ENCODE data around the gene UST.

DNA sequence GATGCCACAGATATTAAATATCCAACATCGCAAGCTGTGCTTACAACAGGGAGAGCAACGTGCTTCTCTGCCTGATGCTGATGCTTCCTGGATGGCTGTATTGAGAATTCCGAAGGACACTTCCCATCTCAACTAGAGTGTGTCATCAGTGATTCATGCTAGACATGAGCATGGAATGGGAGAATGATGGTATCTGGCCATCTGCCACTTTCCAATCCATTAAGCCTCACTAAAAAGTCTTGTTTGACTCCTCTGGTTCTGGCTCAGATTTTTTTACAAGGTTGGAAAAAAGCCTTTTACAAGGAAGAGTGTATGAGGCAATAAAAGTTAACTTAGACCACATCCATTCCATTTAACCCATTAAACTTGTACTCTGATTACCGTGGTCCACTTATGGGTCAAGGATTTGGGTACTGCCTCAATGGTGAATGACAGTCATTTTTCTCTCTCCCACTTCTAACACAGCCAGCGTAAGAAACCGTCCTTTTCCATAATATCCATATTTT is 265.3 kb downstream of the UST start:
- TF ChIP-seq, protein P1, sequence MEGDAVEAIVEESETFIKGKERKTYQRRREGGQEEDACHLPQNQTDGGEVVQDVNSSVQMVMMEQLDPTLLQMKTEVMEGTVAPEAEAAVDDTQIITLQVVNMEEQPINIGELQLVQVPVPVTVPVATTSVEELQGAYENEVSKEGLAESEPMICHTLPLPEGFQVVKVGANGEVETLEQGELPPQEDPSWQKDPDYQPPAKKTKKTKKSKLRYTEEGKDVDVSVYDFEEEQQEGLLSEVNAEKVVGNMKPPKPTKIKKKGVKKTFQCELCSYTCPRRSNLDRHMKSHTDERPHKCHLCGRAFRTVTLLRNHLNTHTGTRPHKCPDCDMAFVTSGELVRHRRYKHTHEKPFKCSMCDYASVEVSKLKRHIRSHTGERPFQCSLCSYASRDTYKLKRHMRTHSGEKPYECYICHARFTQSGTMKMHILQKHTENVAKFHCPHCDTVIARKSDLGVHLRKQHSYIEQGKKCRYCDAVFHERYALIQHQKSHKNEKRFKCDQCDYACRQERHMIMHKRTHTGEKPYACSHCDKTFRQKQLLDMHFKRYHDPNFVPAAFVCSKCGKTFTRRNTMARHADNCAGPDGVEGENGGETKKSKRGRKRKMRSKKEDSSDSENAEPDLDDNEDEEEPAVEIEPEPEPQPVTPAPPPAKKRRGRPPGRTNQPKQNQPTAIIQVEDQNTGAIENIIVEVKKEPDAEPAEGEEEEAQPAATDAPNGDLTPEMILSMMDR (conservative IDR thresholded peaks at IDR 0.05; ENCODE audit: low read length), result no peak
- TF ChIP-seq EZH2phosphoT487 (IDR thresholded peaks at IDR 0.05; ENCODE audit: borderline replicate concordance), result no peak

Data from Loucy (cell line).